HG03469 (cell line): Measurements from ENCODE around the gene PLD1.
"Not testable (repeated sequence)": the region's sequence is repeated elsewhere in the genome, so short reads cannot be mapped to it uniquely, and the experiment has no call there.

Experiments
- ATAC-seq: cut with Tn5 transposase; IDR thresholded peaks from one replicate; pipeline ENCODE4 v1.9.1; 2021; ENCODE audit warnings: mild to moderate bottlenecking, moderate library complexity, moderate number of reproducible peaks; ENCODE audit not compliant: unreplicated experiment

Gene PLD1

DNA sequence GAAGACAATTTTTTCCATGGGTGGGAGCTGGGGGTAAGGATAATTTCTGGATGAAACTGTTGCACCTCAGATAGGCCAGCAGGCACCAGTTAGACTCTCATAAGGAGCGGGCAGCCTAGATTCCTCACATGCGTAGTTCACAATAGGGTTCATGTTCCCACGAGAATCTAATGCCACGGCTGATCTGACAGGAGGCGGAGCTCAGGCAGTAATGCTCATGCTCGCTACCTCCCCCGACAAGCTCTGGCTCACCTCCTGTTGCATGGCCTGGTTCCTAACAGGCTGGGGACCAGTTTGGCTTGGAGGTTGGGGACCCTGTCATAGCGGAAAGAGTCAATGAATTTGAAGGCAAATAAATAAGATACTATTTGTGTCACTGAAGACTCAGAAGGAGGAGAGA, 105.5 kb downstream of the PLD1 start:
- ATAC-seq, result no peak

DNA sequence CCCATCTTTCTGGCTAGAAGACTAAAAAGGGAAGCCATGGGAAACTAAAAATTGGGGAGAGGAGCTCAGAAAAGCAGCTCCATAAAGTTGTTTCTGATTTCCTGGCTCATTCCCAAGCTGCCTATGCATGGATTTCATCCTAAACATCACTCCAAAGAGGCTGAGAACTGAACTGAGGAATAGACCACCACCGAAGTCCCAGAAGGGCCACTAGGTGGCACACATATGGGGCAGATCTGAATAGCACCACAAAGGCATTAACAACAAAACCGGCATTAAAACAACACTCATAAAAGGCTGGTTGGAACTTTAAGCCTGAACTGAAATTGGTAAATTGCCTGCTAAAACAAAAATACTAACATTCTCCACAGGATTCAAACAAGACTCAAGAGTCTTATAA, 106.3 kb downstream of the PLD1 start:
- ATAC-seq, result no peak

DNA sequence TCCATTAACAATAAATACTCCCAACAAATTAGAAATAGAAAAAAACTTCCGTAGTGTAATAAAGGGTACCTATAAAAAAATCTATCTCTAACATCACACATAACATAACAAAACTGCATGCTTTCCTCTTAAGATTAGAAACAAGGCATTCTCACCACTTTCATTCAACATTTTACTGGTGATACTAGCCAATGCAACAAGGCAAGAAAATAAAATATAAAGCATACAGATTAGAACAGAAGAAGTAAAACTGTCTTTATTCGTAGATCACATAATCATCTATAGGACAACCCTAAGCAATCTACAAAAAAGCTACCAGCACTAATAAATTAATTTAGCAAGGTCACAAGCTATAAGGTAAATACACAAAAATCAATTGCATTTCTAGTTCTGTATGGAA, 107.1 kb downstream of the PLD1 start:
- no peak for ATAC-seq

DNA sequence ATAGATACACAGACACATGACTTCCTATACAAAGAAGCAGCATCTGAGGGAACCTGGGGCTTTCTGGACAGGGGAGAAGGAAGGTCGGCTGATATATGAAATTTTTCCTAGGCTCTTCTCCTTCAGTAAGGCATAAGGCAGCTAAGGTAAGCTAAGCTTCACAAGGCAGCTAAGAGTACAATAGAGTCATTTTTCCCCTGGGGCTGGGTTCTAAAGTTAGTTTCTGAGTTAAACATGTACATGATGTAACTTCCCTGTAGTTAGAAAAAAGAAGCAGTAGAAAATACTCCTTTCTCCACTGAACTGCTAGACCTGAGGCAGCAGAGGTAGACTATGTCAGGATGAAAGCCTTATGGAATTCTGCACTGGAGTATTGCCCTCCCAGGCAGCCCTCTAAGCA, 109.6 kb downstream of the PLD1 start:
- ATAC-seq, result no peak

DNA sequence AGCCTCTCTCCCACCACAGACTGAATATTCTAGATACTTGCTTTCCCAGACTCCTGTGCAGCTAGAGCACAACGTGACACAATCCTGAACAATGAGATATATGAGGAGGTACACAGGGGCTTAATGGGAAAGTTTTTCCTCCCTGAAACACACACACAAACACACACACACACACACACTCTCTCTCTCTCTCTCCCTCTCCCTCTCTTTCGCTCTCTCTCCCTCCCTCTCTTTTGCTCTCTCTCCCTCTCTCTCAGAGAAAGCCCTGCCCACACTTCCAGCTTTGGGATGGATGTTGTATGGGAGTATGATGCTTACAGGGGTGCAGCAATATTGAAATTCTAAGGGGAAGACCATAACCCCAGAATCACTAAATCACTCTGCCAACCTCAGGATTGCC, 110.1 kb downstream of the PLD1 start:
- no peak for ATAC-seq

DNA sequence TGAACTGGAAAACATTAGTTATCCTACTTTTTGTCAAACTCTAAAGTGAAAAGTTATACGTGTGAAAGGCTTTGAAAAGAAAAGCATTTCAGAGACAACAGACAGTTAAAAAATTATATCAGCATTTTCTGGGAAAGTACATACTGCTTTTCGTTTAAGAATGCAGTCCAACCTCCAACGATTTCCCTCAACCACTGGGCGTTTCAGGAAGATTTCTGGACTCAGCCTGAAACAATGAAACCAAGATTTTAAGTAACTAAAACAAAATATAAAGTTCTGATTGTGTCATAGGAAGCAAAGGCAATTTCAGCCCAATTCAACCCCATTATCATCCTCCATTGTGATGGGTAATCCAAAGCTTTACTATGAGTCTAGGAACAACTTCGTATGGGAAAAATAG, 110.7 kb downstream of the PLD1 start:
- no peak for ATAC-seq

DNA sequence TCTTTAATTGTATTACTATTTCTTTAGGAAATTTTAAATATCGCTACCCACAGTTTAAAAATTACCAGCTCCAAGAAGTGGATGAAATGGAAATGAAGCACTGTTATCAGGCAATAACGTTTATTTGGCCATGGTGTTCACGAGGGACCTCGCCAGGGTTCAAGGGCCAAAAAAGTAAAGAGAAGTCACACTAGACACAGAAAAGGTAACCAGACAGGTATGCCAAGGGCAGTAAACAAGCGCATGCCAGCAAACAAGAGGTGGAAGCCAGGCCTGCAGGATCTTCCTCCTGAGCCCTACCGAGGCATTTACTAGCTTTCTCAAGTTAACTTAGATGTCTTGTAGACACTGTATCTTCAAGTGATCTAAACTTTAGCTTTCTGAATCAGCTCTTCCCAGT, 113.5 kb downstream of the PLD1 start:
- ATAC-seq, result no peak

DNA sequence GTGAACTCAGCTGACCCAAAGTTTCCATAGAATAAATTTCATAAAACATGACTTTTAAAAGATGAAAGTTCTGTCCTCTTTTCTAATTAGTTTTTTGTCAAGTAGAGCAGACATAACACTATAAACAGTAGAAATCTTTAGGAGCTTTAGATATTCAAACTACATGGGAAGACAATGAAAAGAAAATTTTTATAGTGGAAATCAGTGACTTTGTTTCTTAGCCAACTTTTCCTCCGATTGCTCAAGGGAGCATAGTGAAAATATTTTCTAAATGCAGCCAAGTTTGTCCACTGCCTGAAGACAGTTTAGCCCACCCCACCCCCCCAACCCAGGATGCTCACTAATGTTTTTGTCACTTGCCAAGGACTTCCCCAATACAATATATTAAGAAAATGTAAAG, 114.9 kb downstream of the PLD1 start:
- ATAC-seq, result no peak

DNA sequence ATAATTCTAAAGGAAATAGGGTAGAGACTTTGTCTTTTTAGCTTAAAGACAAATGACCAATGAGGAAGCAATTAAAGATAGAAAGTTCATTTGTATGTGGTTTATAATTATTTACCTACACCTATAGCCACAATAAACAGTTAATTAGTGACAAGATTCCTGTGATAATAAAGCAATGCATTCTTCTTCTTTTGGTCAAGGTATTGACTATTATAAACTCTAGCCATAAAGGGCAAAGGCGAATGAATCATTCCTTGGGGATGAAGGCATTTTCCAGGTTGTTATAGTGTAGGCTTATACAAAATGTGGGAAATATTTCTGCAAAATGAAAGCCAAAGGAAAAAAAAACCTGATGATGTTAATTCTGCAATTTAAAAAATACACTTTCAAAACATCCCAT, 115.4 kb downstream of the PLD1 start:
- ATAC-seq, result no peak

DNA sequence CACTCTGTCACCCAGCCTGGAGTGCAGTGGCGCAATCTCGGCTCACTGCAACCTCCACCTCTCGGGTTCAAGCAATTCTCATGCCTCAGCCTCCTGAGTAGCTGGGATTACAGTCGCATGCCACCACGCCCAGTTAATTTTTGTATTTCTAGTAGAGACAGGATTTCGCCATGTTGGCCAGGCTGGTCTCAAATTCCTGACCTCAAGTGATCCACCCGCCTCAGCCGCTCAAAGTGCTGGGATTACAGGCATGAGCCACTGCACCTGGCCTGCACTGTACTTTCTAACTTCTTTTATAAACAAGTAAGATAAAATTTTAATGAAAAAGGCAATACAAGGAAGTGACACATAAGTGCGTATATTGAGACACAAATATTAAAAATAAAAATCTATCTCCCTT, 117.7 kb downstream of the PLD1 start:
- not testable (repeated sequence) for ATAC-seq

DNA sequence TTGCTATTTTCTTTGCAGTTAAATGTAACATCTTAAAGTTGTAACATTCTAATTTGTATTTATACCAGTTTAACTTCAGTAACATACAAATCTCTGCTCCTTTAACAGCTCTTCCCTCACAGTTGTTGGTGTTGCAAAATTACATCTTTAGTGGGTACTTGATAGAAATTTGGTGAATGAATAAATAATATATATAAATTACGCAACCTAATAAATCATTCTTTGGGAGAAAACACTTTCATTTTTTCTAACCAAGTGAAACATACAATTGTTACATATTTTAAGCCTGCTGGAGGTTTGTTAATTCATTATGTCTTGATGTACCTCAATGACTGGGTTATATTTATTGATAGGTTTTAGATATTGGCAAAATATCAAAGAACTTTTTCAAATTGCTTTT, 118.8 kb downstream of the PLD1 start:
- no peak for ATAC-seq

DNA sequence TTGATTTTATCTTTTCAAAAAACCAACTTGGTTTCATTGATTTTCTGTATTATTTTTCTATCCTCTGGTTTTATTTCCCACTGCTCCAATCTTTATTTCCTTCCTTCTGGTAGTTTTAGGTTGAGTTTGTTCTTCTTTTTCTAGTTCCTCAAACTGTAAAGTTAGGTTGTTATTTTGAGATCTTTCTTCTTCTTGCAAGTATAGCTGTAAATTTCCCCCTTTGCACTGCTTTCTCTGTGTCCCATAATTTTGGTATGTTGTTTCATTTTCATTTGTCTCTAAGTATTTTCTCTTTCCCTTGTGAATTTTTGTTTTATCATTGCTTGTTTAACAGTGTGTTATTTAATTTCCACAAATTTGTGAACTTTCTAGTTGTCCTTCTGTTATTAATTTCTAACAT, 120.0 kb downstream of the PLD1 start:
- no peak for ATAC-seq

DNA sequence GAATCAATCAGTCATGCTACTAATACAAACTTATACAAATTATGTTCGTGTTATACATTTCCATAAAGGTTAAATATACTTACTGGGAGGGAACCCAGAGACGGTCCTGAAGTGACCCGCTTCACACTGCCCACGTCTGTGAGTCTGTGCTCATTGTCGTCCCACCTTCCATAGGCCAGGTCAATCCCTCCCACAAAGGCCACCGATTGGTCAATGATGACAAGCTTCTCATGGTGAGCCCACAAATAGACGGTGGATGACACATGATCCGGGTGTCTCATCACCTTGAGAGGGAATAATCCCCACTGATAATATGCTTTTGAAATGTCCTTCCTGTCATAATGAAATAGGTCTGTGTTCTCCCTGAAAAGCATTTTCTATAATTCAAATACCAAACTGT, 121.7 kb downstream of the PLD1 start:
- ATAC-seq, result no peak

DNA sequence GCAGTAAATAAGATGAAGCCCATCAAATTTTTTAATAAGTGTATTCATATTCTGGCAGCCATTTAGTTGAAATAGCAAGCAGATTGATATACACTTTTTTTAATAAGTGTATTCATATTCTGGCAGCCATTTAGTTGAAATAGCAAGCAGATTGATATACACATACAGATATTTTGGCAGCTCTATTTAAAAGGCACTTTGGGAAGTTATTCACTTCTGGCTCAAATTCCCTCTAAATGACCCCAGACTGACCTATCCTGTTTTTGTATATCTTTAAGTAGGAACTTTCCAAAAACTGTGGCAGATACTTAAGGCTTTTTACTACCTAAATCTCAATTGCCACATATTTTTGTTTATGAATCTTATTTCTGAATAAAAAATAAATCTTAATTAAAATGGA, 122.3 kb downstream of the PLD1 start:
- ATAC-seq, result no peak

DNA sequence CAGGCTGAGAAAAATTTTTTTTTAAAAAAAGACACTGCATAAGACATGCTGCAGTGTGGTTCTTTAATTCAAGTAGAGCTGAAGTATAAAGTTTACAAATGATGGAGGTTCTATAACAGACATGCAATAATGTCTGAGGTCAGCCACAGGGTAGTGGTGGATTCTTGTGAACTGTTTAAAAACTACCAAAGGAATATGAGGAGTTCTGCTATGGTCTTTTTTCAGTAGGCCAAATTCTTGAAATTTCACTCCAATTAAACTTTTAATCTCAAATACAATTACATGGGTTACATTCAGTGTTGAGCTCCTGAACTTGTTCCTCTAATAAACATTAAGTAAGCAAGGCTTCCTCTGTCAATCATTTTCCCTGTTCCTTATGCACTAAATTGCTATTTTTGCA, 122.7 kb downstream of the PLD1 start:
- ATAC-seq, result no peak

DNA sequence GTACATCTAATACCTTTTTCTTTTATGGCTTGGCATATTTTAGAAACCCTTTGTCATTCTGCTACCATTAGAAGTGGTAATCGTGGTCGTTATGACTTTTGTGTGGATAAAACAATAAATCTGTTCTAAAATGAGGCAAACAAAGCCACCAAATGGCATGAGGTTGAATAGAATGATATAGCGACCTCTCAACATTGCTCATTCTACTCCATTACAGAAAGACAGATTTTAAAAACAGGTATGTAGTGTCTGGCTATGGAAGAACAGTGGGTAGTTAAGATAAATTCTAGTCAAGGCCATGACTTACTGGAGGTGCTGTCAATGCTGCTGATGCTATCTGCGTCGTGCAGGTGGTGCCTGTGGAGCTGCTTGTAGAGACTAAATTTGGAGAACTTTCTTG, 123.2 kb downstream of the PLD1 start:
- ATAC-seq, result no peak

DNA sequence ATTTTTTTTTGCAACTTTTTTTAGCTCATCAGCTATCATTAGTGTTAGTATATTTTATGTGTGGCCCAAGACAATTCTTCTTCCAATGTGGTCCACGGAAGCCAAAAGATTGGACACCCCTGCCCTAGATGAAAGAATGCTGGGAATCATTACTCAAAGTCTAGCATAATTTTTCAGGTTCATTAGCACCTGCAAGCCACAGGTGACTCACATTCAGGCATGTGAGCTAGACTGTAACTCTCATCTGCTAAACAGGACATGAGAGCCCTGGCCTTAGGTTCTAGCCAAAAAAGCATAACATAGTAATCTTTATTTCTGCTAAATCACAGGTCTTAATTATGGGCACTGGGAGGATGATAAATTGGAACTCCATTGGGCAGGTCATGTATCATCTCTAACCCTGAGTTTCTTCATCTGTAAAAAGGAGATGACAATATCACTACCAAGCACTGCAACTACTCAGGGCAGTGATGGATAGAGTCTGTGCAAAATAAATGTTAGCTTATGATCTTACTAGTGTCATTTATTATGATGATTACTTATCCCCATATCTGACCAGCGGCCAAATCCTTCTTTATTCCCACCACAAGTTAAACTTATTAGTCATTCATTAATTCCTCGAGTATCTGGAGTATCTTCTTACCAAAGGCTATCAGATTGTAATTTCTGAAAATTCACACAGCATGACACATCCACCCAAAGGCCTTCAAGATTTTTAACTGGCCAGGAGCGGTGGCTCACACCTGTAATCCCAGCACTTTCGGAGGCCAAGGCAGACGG, 125.0 kb downstream of the PLD1 start:
- ATAC-seq, result no peak

DNA sequence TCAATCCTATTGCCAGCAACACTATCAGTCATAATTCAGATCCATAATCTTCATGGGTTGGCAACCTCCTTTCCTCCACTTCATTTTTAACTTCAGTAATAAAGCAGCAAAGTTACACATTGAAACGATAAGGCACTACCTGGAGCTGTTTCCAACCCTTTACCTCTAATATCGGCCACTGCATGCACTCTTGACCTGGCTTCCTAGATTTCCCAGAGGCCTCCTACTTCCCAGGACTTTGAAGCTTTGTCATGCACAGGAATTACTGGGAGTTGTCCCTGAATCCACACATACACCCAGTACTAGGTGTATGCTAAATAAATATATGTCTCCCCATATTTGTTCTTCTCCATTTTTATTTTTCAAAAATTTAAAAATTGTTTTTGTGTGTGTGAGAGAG, 126.1 kb downstream of the PLD1 start:
- no peak for ATAC-seq

DNA sequence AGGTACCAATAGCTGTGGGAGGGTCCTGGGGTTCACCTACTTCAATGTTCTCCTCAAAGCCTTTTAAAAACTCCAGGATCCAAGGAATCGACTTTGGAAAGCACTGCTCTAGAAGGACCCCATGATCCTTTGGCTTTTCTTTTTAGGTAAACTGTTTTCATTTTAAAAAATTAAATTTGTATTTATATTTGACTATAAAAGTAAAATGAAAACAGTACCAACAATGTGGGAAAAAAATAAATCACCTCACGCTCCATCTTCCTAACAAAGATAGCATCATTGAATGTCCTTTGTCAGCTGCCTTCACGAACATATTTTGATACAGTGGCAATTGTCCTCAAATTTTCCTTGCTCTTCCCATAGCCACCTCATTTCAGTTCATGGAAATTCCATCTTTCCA, 127.5 kb downstream of the PLD1 start:
- ATAC-seq, result no peak

DNA sequence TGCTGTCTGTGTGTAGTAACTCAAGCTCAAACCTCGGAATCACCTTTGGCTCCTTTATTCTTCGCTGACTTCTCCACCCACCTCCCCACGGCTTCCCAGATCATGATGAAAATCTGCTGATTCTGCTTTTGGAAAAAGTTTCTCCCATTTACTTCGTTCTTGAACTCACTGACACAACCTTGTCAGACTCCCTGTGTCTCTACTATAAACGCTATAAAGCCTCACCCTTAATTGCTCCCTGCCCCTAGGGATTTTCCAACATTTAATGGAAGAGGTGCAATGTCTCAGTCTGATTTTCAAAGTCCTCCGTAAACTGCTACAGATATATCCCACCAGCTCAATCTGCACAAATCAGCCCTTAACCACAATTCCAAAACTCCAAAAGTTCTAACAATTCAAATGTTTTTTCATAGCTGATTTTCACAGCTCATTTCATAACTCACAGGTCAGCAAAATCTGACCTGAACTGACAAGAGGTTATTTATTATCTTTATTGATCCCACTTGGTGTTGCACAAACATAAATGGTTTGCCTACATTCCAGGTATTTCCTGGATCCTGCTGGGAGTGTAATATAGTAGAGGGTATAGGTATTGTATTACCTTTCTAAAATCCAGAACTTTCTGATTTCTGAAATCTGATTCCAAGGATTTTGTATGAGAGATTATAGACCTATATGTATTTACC, 129.4 kb downstream of the PLD1 start:
- no peak for ATAC-seq

DNA sequence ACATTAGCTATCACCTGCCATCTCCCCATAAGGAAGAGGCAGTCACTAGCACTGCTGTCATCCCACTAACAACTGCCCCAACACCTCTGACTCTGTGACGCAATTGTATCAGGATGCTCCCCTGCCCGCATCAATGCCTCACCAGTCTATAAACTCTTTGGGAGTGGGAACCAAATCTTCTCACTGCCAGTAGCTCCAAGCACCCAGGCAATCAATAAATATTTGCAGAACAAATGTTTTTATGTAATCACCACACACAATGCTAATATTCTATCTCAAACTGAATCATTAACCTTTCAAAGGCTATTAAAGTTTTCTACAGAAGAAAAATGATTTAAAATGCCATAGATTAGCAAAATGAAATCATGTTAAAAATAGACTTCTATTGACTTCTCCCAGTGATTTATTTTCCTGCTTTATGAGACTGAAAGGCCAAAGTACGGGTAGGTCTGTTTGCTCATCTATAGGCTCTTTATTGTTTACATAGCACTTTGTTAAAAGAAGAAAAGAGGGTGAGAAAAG, 131.3 kb downstream of the PLD1 start:
- no peak for ATAC-seq

DNA sequence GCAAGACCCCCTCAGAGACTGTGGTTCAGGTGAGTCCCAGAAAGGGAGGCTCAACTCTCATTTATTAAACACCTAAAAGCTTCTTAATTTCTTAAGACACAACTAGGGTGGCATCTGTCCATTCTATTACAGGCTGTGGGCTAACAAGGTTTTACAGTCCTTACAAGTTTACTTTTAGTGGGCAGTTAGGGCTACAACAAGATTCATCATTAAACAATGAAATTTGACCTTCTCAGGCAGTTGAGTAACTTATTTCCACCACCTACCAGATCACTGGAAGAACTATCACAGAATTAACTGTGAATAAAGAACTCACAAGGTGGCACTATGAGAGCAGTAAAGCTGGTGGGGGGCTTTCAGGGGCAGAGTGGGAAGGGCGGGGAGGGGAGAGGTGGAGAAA, 132.6 kb downstream of the PLD1 start:
- no peak for ATAC-seq
